NCI-H128 (cell line): ENCODE data around the gene NFIA.
"Not testable (repeated sequence)": the region's sequence is repeated elsewhere in the genome, so short reads cannot be mapped to it uniquely, and the experiment has no call there.

Experiments
- DNase-seq: peaks from one replicate; lab custom pipeline; 2025; ENCODE audit not compliant: unreplicated experiment; lab: John Stamatoyannopoulos, UW

NFIA gene

GRCh38 chr1:61268546-61269240, 186.3 kb downstream of the NFIA start:
- no peak for DNase-seq

- no peak for DNase-seq
Observed at GRCh38 chr1:61269602-61270001, 187.2 kb downstream of the NFIA start.

DNA sequence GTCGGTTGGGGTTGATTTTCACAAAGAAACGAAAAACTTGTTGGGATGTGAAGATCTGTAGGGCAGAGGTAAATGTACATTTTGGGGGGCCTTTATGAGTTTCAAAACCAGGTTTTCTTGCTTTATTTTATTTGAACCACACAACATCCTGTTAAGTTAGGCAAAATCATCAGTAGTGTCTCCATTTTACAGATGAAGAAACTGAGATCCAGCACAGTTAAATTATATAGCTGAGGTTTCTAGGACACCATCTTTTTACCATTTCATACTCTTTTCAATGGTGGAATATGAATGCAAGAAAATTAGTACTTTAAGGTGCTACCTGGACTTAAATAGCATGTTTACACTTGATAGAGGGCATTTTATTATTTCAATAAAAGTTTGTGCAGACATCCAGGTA, 187.7 kb downstream of the NFIA start:
- DNase-seq: no peak

- DNase-seq: no peak
Observed at GRCh38 chr1:61270761-61271411, 188.5 kb downstream of the NFIA start.

DNA sequence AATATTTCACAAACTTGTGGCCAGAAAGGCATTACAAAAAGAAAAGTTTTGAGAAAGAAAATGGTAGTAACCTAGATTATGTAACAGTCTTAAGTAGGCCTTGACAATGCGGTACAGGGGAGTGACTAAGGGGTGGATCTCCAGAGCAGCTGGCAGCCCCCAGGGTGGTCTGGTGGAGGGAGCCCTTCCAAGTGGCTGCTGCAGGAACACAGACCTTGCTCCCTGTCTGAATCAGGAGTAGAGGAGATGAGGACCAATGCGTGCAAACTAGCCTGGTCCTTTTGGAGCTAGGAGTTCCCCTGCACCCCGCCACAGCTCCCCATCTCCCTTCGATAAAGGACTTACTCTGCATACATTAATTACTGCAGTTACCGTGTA, 189.0 kb downstream of the NFIA start:
- DNase-seq: no peak

DNA sequence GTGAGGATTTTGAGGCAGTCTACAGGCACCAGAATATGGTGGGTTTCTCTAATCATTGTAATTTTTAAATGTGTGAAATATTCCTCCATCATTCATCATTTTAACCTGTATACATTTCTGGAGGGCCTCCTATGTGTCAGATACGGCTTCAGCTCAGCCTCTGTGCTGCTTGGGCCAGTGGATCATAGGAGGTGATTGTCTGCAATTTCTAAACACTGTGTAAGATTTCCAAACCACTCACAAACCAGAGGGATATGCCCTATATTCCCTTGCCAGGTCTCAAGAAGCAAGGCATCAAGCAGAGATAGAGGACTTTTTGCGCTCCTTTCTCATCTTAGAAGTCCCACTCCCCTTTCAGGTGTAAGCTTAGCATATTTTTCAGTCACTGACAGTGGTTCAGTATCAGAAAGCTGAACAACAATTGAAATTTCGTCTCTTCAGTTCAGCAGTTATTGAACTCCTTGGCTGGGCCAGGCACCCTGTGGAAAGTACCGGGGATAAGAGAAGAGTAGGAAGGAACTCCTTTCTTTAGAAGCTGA, 190.9 kb downstream of the NFIA start:
- DNase-seq: no peak

- no peak for DNase-seq
Observed at GRCh38 chr1:61273861-61274260, 191.5 kb downstream of the NFIA start.

DNA sequence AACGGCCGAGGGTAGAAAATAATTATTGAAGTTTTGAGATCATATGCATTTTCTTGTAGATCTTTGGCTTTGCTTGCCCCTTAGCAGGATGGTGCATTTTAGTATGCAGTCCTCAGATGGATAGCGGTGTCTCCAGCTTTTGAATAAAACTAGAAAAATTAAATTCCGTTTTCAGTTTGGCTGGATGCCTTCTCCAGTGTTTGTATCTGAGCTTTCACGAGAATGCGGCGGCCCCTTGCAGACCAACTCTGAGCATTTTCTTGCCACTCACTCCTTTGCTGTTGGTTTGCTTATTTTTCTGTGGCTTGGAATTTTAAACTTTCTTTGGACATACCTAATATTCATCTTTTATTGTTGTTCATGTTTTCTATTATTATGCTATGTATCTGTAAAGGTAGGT, 192.6 kb downstream of the NFIA start:
- no peak for DNase-seq

DNA sequence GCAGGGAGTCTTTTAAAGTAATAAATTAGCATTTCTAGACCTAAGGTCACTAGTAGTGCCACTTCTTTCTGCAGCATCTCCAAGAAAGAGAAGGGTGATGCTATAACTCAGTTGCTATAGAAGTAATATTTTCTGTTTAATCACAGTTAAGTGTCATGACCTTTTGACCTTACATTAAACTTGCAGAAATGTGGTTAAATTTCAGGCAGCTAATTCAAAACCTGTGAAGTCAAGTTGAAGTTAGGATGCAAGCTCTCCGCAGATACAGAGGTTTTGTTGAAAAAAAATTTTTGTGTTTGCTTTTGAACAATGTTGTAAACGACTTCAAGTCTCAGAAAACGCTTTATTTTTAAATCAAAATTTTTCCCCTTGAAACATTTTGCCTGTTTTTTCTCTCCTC, 193.9 kb downstream of the NFIA start:
- DNase-seq: no peak

DNA sequence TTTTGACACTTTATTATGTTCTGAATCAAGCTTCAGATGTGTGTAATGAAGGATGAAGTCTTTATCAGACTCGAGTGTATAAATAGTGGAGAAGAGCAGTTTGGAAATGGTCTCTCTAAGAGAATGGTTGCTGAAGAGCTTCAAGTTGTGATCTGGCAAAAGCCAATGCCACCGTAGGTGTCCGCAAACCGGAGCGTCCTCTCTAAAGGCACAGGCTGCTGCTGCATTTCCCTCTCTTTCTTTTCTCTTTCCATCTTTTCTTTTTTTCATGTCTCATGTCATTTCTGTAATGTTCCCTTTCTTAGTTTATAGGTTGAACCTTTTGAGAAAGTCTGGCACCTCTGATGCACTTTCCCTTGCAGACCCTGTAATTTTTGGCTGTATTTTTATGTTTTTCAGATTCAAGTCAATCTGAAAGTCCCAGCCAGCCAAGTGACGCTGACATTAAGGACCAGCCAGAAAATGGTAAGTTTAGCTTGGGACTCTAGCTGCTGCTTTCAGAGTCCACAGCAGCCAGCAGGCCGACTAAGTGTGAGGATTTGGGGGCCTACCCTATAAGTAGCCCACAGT, 194.8 kb downstream of the NFIA start:
- DNase-seq: no peak

DNA sequence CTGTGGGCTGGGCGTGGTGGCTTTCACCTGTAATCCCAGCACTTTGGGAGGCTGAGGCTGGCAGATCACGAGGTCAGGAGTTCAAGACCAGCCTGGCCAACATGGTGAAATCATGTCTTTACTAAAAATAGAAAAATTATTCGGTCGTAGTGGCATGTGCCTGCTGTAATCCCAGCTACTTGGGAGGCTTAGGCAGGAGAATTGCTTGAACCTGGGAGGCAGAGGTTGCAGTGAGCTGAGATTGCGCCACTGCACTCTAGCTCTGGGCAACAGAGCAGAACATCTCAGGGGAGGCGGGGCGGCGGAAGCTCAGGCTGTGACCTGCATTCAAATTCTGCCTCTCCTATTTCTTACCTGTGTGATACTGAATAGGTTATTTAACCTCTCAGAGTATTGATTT, 196.1 kb downstream of the NFIA start:
- DNase-seq: not testable (repeated sequence)

- no peak for DNase-seq
Observed at GRCh38 chr1:61278966-61279365, 196.6 kb downstream of the NFIA start.

GRCh38 chr1:61279570-61279969, 197.2 kb downstream of the NFIA start:
- no peak for DNase-seq

GRCh38 chr1:61280452-61280851, 198.1 kb downstream of the NFIA start:
- DNase-seq: no peak

- no peak for DNase-seq
Observed at GRCh38 chr1:61282387-61282786, 200.0 kb downstream of the NFIA start.

DNA sequence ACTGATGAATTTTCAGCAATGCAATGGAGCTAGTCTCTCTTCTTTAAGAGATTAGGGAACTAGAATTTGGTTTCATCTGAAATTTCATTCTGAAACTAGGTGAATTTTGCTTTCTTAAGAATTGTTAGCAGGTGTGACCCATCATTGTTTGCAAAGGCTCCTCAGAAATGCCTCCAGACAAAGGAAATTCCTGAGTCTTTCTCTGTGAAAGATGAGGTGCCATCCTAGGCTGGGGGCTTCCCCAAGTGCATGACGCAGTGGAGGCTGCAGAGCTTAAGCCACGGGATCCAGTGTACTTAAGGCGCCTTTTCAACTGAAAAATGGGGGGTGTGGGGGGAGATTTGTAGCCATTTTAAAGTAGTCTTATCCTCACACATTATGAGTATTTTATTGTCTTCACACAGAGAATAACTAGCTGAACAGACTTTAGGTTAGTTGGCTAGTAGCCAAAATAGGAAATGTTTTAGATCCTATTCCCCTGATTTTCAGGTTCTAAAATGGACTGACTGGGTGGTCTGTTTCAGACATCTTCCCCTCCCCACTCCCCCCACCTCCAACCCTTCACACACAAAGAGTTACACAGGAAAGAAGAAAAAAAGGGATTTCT, 202.0 kb downstream of the NFIA start:
- DNase-seq: no peak

GRCh38 chr1:61284936-61285335, 202.6 kb downstream of the NFIA start:
- DNase-seq: no peak

GRCh38 chr1:61285371-61285885, 203.1 kb downstream of the NFIA start:
- no peak for DNase-seq

- DNase-seq: no peak
Observed at GRCh38 chr1:61287014-61287413, 204.7 kb downstream of the NFIA start.

GRCh38 chr1:61287734-61288133, 205.4 kb downstream of the NFIA start:
- no peak for DNase-seq

GRCh38 chr1:61289232-61290098, 207.1 kb downstream of the NFIA start:
- no peak for DNase-seq
